MG63 (cell line): Measurements from ENCODE around the gene DYRK1B. TPM values are rescaled to one million over a fixed set of nuclear protein-coding genes. Genes with fewer than 3 reads are reported as not detected.

Experiments
- DNase-seq: peaks from one replicate; pipeline ENCODE4 v3.0.0-alpha.2; 2020
- H3K27me3 ChIP-seq: fragments of 250-450 bp; sonication (Bioruptor Pico); 2 replicates; pipeline ENCODE4 v1.5.1; 2020; ENCODE audit warnings: mild to moderate bottlenecking, moderate library complexity
- H3K36me3 ChIP-seq: fragments of 250-450 bp; sonication (Bioruptor Pico); 2 replicates; pipeline ENCODE4 v1.5.1; 2020; ENCODE audit warnings: mild to moderate bottlenecking, moderate library complexity
- H3K4me3 ChIP-seq: fragments of 250-450 bp; sonication (Bioruptor Pico); 2 replicates; pipeline ENCODE4 v1.5.1; 2020; ENCODE audit warnings: mild to moderate bottlenecking, moderate library complexity
- H3K9me3 ChIP-seq: fragments of 250-450 bp; sonication (Bioruptor Pico); 2 replicates; pipeline ENCODE4 v1.5.1; 2020; ENCODE audit warnings: mild to moderate bottlenecking, moderate library complexity
- total RNA-seq: library from RNA; depleted of rRNA; stranded (reverse); fragments of >200 nt; shearing (Covaris generic); gene quantifications from 2 replicates; pipeline ENCODE4 v1.2.3, GENCODE V29; 2014; ENCODE audit warnings: low replicate concordance; rRNA removed

Gene DYRK1B
- total RNA-seq, 1 experiment from 2014 or later: 0.30 TPM

GRCh38 chr19:39805104-39805503 lies 28.9 kb downstream of the DYRK1B start:
- DNase-seq: no peak
- Histone ChIP-seq H3K36me3 (no peaks in the 10 kb centered on the region), H3K27me3 (peaks cover 17% of the 10 kb centered on the region; the same call in 1 of the 2 replicates), H3K9me3 (no peaks in the 10 kb centered on the region), H3K4me3 (no peak overlapping the region)

DNA sequence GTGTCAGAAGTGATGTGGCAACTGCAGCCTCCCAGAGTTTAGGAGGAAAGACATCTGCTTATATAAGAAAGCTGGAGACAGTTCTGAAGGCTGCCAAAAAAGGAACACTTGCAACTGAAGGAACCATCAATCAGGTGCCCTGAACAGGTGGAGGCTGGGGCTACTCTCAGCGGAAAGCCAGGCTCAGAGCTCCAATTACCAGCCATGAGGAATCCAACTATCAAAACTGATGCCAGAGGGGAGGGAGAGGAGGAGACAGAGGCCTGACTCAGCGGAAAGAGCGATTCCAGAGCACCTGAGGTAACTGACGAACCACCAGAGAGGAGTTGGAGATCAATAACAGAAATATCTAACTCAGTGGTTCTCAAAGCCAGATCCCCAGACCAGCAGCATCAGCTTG lies 31.0 kb downstream of the DYRK1B start:
- H3K9me3 ChIP-seq: no peaks in the 10 kb centered on the region

GRCh38 chr19:39797083-39797482 lies 36.9 kb downstream of the DYRK1B start:
- Histone ChIP-seq H3K27me3 (peaks cover 21% of the 10 kb centered on the region; the same call in 1 of the 2 replicates), H3K9me3 (no peaks in the 10 kb centered on the region), H3K36me3 (no peaks in the 10 kb centered on the region), H3K4me3 (no peak overlapping the region)
- DNase-seq: no peak

More for the DNA sequence above, 31.0 kb downstream of the DYRK1B start:
- no peak for DNase-seq
- peaks cover 17% of the 10 kb centered on the region; the same call in 1 of the 2 replicates for H3K27me3 ChIP-seq
- H3K36me3 ChIP-seq: no peaks in the 10 kb centered on the region
- H3K4me3 ChIP-seq: no peak overlapping the region

- peaks cover 13% of the 10 kb centered on the region; the same call in 1 of the 2 replicates for H3K27me3 ChIP-seq
- no peaks in the 10 kb centered on the region for H3K9me3 ChIP-seq
- DNase-seq: no peak
- H3K4me3 ChIP-seq: no peak overlapping the region
- no peaks in the 10 kb centered on the region for H3K36me3 ChIP-seq
Measured at GRCh38 chr19:39796000-39796498, 37.9 kb downstream of the DYRK1B start.

DNA sequence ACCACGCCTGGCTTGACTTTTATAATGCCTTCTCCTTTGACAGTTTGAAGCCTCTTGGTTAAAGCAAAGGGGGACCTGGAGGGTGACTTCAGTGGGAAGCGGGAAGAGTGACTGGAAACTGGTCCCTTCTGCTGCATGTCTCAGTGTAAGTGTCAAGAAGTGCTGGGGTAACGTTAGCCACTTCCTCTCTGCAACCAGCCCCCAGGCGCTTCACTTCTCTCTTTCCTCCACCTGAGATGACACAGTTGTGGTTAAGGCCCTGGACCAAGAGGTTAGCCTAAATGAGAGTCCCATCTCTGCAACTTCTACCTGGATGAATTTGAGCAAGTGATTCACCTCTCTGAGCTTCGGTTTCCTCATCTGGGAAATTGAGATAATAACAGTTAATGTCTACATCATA lies 39.0 kb downstream of the DYRK1B start:
- DNase-seq: no peak
- H3K27me3 ChIP-seq: peaks cover 10% of the 10 kb centered on the region; the same call in 1 of the 2 replicates
- H3K36me3 ChIP-seq: no peaks in the 10 kb centered on the region
- no peak overlapping the region for H3K4me3 ChIP-seq
- H3K9me3 ChIP-seq: no peaks in the 10 kb centered on the region

GRCh38 chr19:39792999-39793546 lies 40.9 kb downstream of the DYRK1B start:
- no peaks in the 10 kb centered on the region for H3K9me3 ChIP-seq
- peaks cover 10% of the 10 kb centered on the region; the same call in 1 of the 2 replicates for H3K27me3 ChIP-seq
- DNase-seq: peak; percentile 61
- peak overlapping the region; percentile 41 for H3K4me3 ChIP-seq
- H3K36me3 ChIP-seq: no peaks in the 10 kb centered on the region

GRCh38 chr19:39788244-39788643 lies 45.7 kb downstream of the DYRK1B start:
- Histone ChIP-seq H3K4me3 (no peak overlapping the region), H3K36me3 (no peaks in the 10 kb centered on the region), H3K27me3 (peaks cover 13% of the 10 kb centered on the region), H3K9me3 (no peaks in the 10 kb centered on the region)
- no peak for DNase-seq

- no peaks in the 10 kb centered on the region for H3K9me3 ChIP-seq
- no peak for DNase-seq
- no peak overlapping the region for H3K4me3 ChIP-seq
Measured at GRCh38 chr19:39780894-39781293, 53.1 kb downstream of the DYRK1B start.

GRCh38 chr19:39778763-39779162 lies 55.2 kb downstream of the DYRK1B start, which contains the start of gene LEUTX:
Gene LEUTX, plus strand, starts transcription at chr19:39778854. Its CDS starts 67 bp downstream, at chr19:39778921.
- H3K4me3 ChIP-seq: no peak within 1 kb of the TSS
- no peak for DNase-seq
- H3K27me3 ChIP-seq: peaks cover 18% of the 10 kb centered on the region
- H3K9me3 ChIP-seq: no peaks in the 10 kb centered on the region
- no peaks in the 10 kb centered on the region for H3K36me3 ChIP-seq

More at GRCh38 chr19:39780894-39781293, 53.1 kb downstream of the DYRK1B start:
- Histone ChIP-seq H3K36me3 (no peaks in the 10 kb centered on the region), H3K27me3 (peaks cover 23% of the 10 kb centered on the region)

Other genes starting within 250 kb of the DYRK1B start
- gene LGALS13, start 231.6 kb downstream of the DYRK1B start, total RNA-seq: not detected in 2 replicates
- gene LGALS16, start 178.2 kb downstream of the DYRK1B start, total RNA-seq: not detected in 2 replicates
- gene LGALS14, start 129.7 kb downstream of the DYRK1B start, total RNA-seq: not detected in 2 replicates
- not detected in 2 replicates for gene CLC, start 96.1 kb downstream of the DYRK1B start, total RNA-seq
- not detected in 2 replicates for gene LEUTX, start 55.3 kb downstream of the DYRK1B start, total RNA-seq
- gene FBL, start 12.2 kb upstream of the DYRK1B start, total RNA-seq: 496 and 588 TPM in 2 replicates
- 1.4 TPM in 1 of 2 replicates, not detected in the other for gene FCGBP, start 100.5 kb upstream of the DYRK1B start, total RNA-seq
- gene PSMC4, start 137.0 kb upstream of the DYRK1B start, total RNA-seq: 312 and 327 TPM in 2 replicates
- gene ZNF546, start 162.9 kb upstream of the DYRK1B start, total RNA-seq: 2.2 and 5.7 TPM in 2 replicates
- gene ZNF780B, start 222.1 kb upstream of the DYRK1B start, total RNA-seq: 1.3 and 3.6 TPM in 2 replicates